Measurements from ENCODE around the gene SRCIN1.

GRCh38 chr17:38617967-38618760, 12.4 kb upstream of the SRCIN1 start:
- TF ChIP-seq CTCF (IDR thresholded peaks at IDR 0.05) (no peak), POLR2A (IDR thresholded peaks at IDR 0.05) (no peak)
